ENCODE measurements around the gene KIRREL3. TPM values are rescaled to one million over a fixed set of nuclear protein-coding genes. Genes with fewer than 3 reads are reported as not detected.

KIRREL3 gene
- total and polyA plus RNA-seq, 2 of the 8 experiments (the other 6 are each of a cell fraction or from before 2014, with no cell fraction given): 0.29 to 0.32 TPM

GRCh38 chr11:126660761-126661425 lies 339.7 kb downstream of the KIRREL3 start:
- Histone ChIP-seq H3K27ac (ENCODE audit: low read depth, low read length) (no peak overlapping the region), H3K18ac (ENCODE audit: extremely low read depth, low read length) (no peak overlapping the region), H3K9me3 (ENCODE audit: insufficient read depth in 2 of 2, low read depth in 1 of 2, low read length in 1 of 2) (no peaks in the 10 kb centered on the region), H4K20me1 (replicated peaks in 1 of 2; ENCODE audit: control insufficient read depth in 1 of 2, insufficient read depth in 2 of 2, low read length in 2 of 2) (no peaks in the 10 kb centered on the region), H4K91ac (replicated peaks; ENCODE audit: insufficient read length, low read length) (no peak overlapping the region), H3K36me3 (ENCODE audit: control insufficient read depth in 2 of 4, insufficient read depth in 4 of 4, low read length in 3 of 4) (no peaks in the 10 kb centered on the region), H3K9ac (replicated peaks in 1 of 4; ENCODE audit: extremely low read depth in 1 of 4, low read depth in 3 of 4, low read length in 3 of 4) (no peak overlapping the region), H3K23me2 (ENCODE audit: low read depth, low read length) (no peaks in the 10 kb centered on the region), H3K4ac (replicated peaks; ENCODE audit: insufficient read length, low read depth, low read length) (no peak overlapping the region), H3K23ac (ENCODE audit: insufficient read length) (no peak overlapping the region), H2BK20ac (ENCODE audit: low read length) (no peak overlapping the region), H2BK5ac (ENCODE audit: low read depth, low read length) (no peak overlapping the region), H2BK15ac (ENCODE audit: low read length) (no peak overlapping the region), H3K4me3 (ENCODE audit: extremely low read depth in 1 of 4, insufficient read depth in 2 of 4, low read depth in 3 of 4, low read length in 4 of 4) (no peak overlapping the region), H3K56ac (replicated peaks; ENCODE audit: insufficient read length, low read depth, low read length) (no peak overlapping the region), H3K4me2 (ENCODE audit: insufficient read depth in 1 of 2, low read depth in 2 of 2, low read length in 2 of 2) (no peak overlapping the region), H3K14ac (ENCODE audit: insufficient read length) (no peak overlapping the region), H2AK5ac (ENCODE audit: low read depth, low read length) (no peak overlapping the region), H3K79me2 (ENCODE audit: control insufficient read depth in 1 of 2, insufficient read depth in 2 of 2, low read length in 2 of 2) (no peaks in the 10 kb centered on the region), H2BK120ac (replicated peaks; ENCODE audit: low read depth, low read length) (no peak overlapping the region), H4K8ac (ENCODE audit: extremely low read depth, insufficient read depth, low read length) (no peak overlapping the region), H2BK12ac (ENCODE audit: low read depth, low read length) (no peak overlapping the region), H2AFZ (ENCODE audit: low read length) (no peak overlapping the region), H3K4me1 (replicated peaks in 1 of 4; ENCODE audit: control insufficient read depth in 3 of 4, insufficient read depth in 4 of 4, low read length in 3 of 4) (peaks cover 0 to 10% (median 2%) of the 10 kb centered on the region in 4 experiments; a peak in 4 of 7 replicates), H3K79me1 (ENCODE audit: low read depth, low read length) (no peaks in the 10 kb centered on the region), H3K27me3 (replicated peaks in 1 of 4; ENCODE audit: control insufficient read depth in 3 of 4, extremely low read depth in 1 of 4, insufficient read depth in 3 of 4, low read length in 3 of 4) (peaks cover 1 to 21% (median 8%) of the 10 kb centered on the region in 4 experiments), H4K5ac (ENCODE audit: insufficient read length, low read depth, low read length) (no peak overlapping the region)
- WGBS, 2 experiments (ENCODE audit: extremely low coverage in 1 of 2, insufficient coverage in 1 of 2, insufficient read length in 1 of 2, insufficient replicate concordance in 2 of 2, low coverage in 1 of 2, low lambda C conversion rate in 2 of 2, missing lambda C conversion rate in 1 of 2): 87% methylated on average over 2 of the region's 2 CpGs; no CpG with 5 or more reads in 1 of the 2 experiments
- DNase-seq (ENCODE audit: low read depth in 1 of 2, low spot score in 2 of 2) (no peak), FAIRE-seq (no peak)
- ChIA-PET CTCF (ENCODE audit: partially characterized antibody) (interaction anchor here (0.8 to 1.3 kb wide), 4 partner anchors 26 to 180 kb away, joined by 3 to 8 read pairs (median 4); no protein-coding TSS in a partner anchor), POLR2A (ENCODE audit: partially characterized antibody) (no interaction called here)
- TF ChIP-seq EGR1 (IDR thresholded peaks at IDR 0.05; ENCODE audit: borderline replicate concordance, low read depth, low read length) (no peak), TEAD4 (IDR thresholded peaks at IDR 0.05; ENCODE audit: low read depth, low read length) (no peak), HDAC2 (IDR thresholded peaks at IDR 0.05; ENCODE audit: borderline replicate concordance in 1 of 2, low read depth in 2 of 2, low read length in 2 of 2) (no peak), BCL11A (IDR thresholded peaks at IDR 0.05; ENCODE audit: low read depth in 2 of 2, low read length in 2 of 2) (no peak), KDM4A (IDR thresholded peaks at IDR 0.05; ENCODE audit: low read depth, low read length, severe bottlenecking) (no peak), SP4 (IDR thresholded peaks at IDR 0.05; ENCODE audit: low read length) (no peak), POLR2AphosphoS5 (IDR thresholded peaks at IDR 0.05; ENCODE audit: low read depth, low read length) (no peak), E2F6 (IDR thresholded peaks at IDR 0.05) (no peak), ZNF274 (IDR thresholded peaks at IDR 0.05; ENCODE audit: borderline replicate concordance, extremely low read depth, low read length) (no peak), CTCF (IDR thresholded peaks at IDR 0.05; ENCODE audit: control extremely low read depth in 1 of 3, insufficient read depth in 1 of 3, low read depth in 1 of 3, low read length in 3 of 3) (no peak)

All from H1 (cell line).